Measurements from ENCODE around the gene EFTUD2. TPM values are rescaled to one million over a fixed set of nuclear protein-coding genes. Genes with fewer than 3 reads are reported as not detected.

Gene EFTUD2
- total RNA-seq, 1 donor from 2014 or later = 145 TPM

GRCh38 chr17:44904001-44904984 lies 5.0 kb upstream of the EFTUD2 start:
- H3K27me3 Mint-ChIP-seq (ENCODE audit: low read depth) = peaks cover 7% of the 10 kb centered on the region
- H3K4me3 Mint-ChIP-seq = no peak overlapping the region
- peaks cover 9% of the 10 kb centered on the region for H3K4me1 Mint-ChIP-seq
- no peak overlapping the region for H3K27ac Mint-ChIP-seq
- no peaks in the 10 kb centered on the region for H3K36me3 Mint-ChIP-seq
- H3K9me3 Mint-ChIP-seq = no peaks in the 10 kb centered on the region
- DNase-seq (ENCODE audit: low spot score in 2 of 2, unreplicated experiment in 2 of 2) = no peak
- TF ChIP-seq CTCF (IDR thresholded peaks at IDR 0.05; ENCODE audit: unreplicated experiment) = no peak

- Mint-ChIP-seq H3K27ac (no peak overlapping the region), H3K27me3 (ENCODE audit: low read depth) (peaks cover 7% of the 10 kb centered on the region), H3K4me1 (peaks cover 16% of the 10 kb centered on the region), H3K36me3 (no peaks in the 10 kb centered on the region), H3K9me3 (no peaks in the 10 kb centered on the region), H3K4me3 (no peak overlapping the region)
- TF ChIP-seq CTCF (IDR thresholded peaks at IDR 0.05; ENCODE audit: unreplicated experiment) = no peak
- no peak for DNase-seq (ENCODE audit: low spot score in 2 of 2, unreplicated experiment in 2 of 2)
Observed at GRCh38 chr17:44903012-44903685, 3.9 kb upstream of the EFTUD2 start.

- H3K27me3 Mint-ChIP-seq (ENCODE audit: low read depth) = peaks cover 7% of the 10 kb centered on the region
- H3K36me3 Mint-ChIP-seq = no peaks in the 10 kb centered on the region
- H3K27ac Mint-ChIP-seq = no peak overlapping the region
- no peak for DNase-seq (ENCODE audit: low spot score in 2 of 2, unreplicated experiment in 2 of 2)
- TF ChIP-seq CTCF (IDR thresholded peaks at IDR 0.05; ENCODE audit: unreplicated experiment) = no peak
- H3K9me3 Mint-ChIP-seq = no peaks in the 10 kb centered on the region
- no peak overlapping the region for H3K4me3 Mint-ChIP-seq
- H3K4me1 Mint-ChIP-seq = peaks cover 16% of the 10 kb centered on the region
Observed at GRCh38 chr17:44902135-44902760, 3.0 kb upstream of the EFTUD2 start.

- Mint-ChIP-seq H3K36me3 (no peaks in the 10 kb centered on the region), H3K9me3 (no peaks in the 10 kb centered on the region), H3K4me3 (no peak overlapping the region), H3K27ac (no peak overlapping the region), H3K4me1 (peaks cover 16% of the 10 kb centered on the region), H3K27me3 (ENCODE audit: low read depth) (peaks cover 7% of the 10 kb centered on the region)
- no peak for DNase-seq (ENCODE audit: low spot score in 2 of 2, unreplicated experiment in 2 of 2)
- no peak for TF ChIP-seq CTCF (IDR thresholded peaks at IDR 0.05; ENCODE audit: unreplicated experiment)
Observed at GRCh38 chr17:44901411-44901921, 2.2 kb upstream of the EFTUD2 start.

GRCh38 chr17:44900894-44901293 lies 1.6 kb upstream of the EFTUD2 start:
- no peak for TF ChIP-seq CTCF (IDR thresholded peaks at IDR 0.05; ENCODE audit: unreplicated experiment)
- Mint-ChIP-seq H3K36me3 (no peaks in the 10 kb centered on the region), H3K9me3 (no peaks in the 10 kb centered on the region), H3K27ac (no peak overlapping the region), H3K4me3 (peak overlapping the region; percentile 95), H3K4me1 (peaks cover 16% of the 10 kb centered on the region), H3K27me3 (ENCODE audit: low read depth) (peaks cover 2% of the 10 kb centered on the region)
- no peak for DNase-seq (ENCODE audit: low spot score in 2 of 2, unreplicated experiment in 2 of 2)
